Gastroesophageal sphincter (tissue), 4 donors: ENCODE data around the gene IGF2R. TPM values are rescaled to one million over a fixed set of nuclear protein-coding genes. Genes with fewer than 3 reads are reported as not detected.

ENCODE experiments used
- ATAC-seq: fragments of 150-250 bp; one replicate; pipeline ENCODE4 v1.9.1; 2016; ENCODE audit warnings: mild to moderate bottlenecking, moderate library complexity
- H3K27ac ChIP-seq, 4 donors: fragments of 200-600 bp; sonication (generic) in 3 of 4; 1 replicate in 3 of 4; 2 replicates in 1 of 4; pipeline ENCODE4 v1.5.1; 2016 to 2019
- H3K27me3 ChIP-seq: fragments of 200-600 bp; sonication (generic); one replicate; pipeline ENCODE4 v1.5.1; 2019
- H3K36me3 ChIP-seq, 2 donors: fragments of 200-600 bp; sonication (generic); one replicate each; pipeline ENCODE4 v1.5.1; 2019; ENCODE audit warnings: control low read depth in 1 of 2
- H3K4me1 ChIP-seq, 3 donors: fragments of 200-600 bp; sonication (generic); 1 replicate in 2 of 3; 2 replicates in 1 of 3; pipeline ENCODE4 v1.5.1; 2016 to 2019; ENCODE audit warnings: control low read depth in 2 of 3
- H3K4me3 ChIP-seq, 2 donors: fragments of 200-600 bp; sonication (generic); one replicate each; pipeline ENCODE4 v1.5.1; 2019; ENCODE audit warnings: mild to moderate bottlenecking in 1 of 2, moderate library complexity in 1 of 2
- H3K9me3 ChIP-seq, 3 donors: fragments of 200-600 bp; sonication (generic); one replicate each; pipeline ENCODE4 v1.5.1; 2017 to 2019; ENCODE audit warnings: control low read depth in 2 of 3
- CTCF ChIP-seq, 4 experiments: fragments of 200-600 bp in 2 of 4; fragments of 450-650 bp in 2 of 4; sonication (generic) in 1 of 4; IDR thresholded peaks; one replicate each; pipeline ENCODE4 v1.5.1; 2017 to 2019; ENCODE audit warnings: antibody characterized with exemption in 4 of 4, mild to moderate bottlenecking in 2 of 4, moderate library complexity in 2 of 4
- EP300 ChIP-seq: sonication (generic); formaldehyde crosslinking; IDR thresholded peaks from one replicate; pipeline ENCODE4 v1.6.1; 2017; ENCODE audit warnings: antibody characterized with exemption, mild to moderate bottlenecking
- POLR2A ChIP-seq, 2 donors: fragments of 450-650 bp; IDR thresholded peaks; one replicate each; pipeline ENCODE4 v1.6.1; 2017; ENCODE audit warnings: antibody characterized with exemption in 2 of 2, mild to moderate bottlenecking in 2 of 2, moderate library complexity in 1 of 2
- POLR2AphosphoS5 ChIP-seq: sonication (generic); formaldehyde crosslinking; IDR thresholded peaks from one replicate; pipeline ENCODE4 v1.6.1; 2017; ENCODE audit warnings: antibody characterized with exemption
- WGBS, 2 donors: methylation state at CpG; one replicate each; pipeline ENCODE4 v1.1.5; 2018; ENCODE audit warnings: low coverage in 1 of 2; 5-methylcytosine and 5-hydroxymethylcytosine counted together
- total RNA-seq, 4 donors: library from RNA; depleted of rRNA; stranded (reverse); fragments of >200 nt; gene quantifications; one replicate each; pipeline ENCODE4 v1.1.0, GENCODE V29; 2016

The IGF2R gene
- total RNA-seq, 4 donors from 2014 or later, result 47.9 to 81.3 (median 52.7) TPM

- WGBS, 2 donors, result no CpG with 5 or more reads among the region's 2 CpGs
- TF ChIP-seq POLR2AphosphoS5, result no peak
- TF ChIP-seq EP300, result no peak
- no peak for TF ChIP-seq POLR2A (IDR thresholded peaks at IDR 0.05)
- no peak for TF ChIP-seq CTCF (IDR thresholded peaks at IDR 0.05)
- H3K36me3 ChIP-seq, result peaks cover 0 to 100% of the 10 kb centered on the region in 2 donors
- H3K27ac ChIP-seq, result no peak overlapping the region
- no peaks in the 10 kb centered on the region for H3K9me3 ChIP-seq
- H3K4me1 ChIP-seq, result no peaks in the 10 kb centered on the region
- no peak for ATAC-seq
- no peak overlapping the region for H3K4me3 ChIP-seq
- H3K27me3 ChIP-seq, result no peaks in the 10 kb centered on the region
Observed at GRCh38 chr6:160070831-160071230, 101.9 kb downstream of the IGF2R start.

- TF ChIP-seq CTCF (IDR thresholded peaks at IDR 0.05) (peak in 1 of 4 experiments; percentile 10), POLR2AphosphoS5 (no peak)
- no peaks in the 10 kb centered on the region for H3K27me3 ChIP-seq
- no peaks in the 10 kb centered on the region for H3K9me3 ChIP-seq
- H3K27ac ChIP-seq, result no peak overlapping the region
- peaks cover 0 to 100% of the 10 kb centered on the region in 2 donors for H3K36me3 ChIP-seq
- ATAC-seq, result no peak
- no peak overlapping the region for H3K4me3 ChIP-seq
- 80 to 100% methylated on average over 1 to 7 of the region's 11 CpGs for WGBS, 2 donors
- H3K4me1 ChIP-seq, result no peaks in the 10 kb centered on the region
Observed at GRCh38 chr6:160071805-160072690, 103.2 kb downstream of the IGF2R start.

- H3K4me3 ChIP-seq, result no peak overlapping the region
- TF ChIP-seq EP300 (no peak), POLR2A (IDR thresholded peaks at IDR 0.05) (no peak), POLR2AphosphoS5 (no peak), CTCF (IDR thresholded peaks at IDR 0.05) (no peak)
- no peaks in the 10 kb centered on the region for H3K4me1 ChIP-seq
- WGBS, 2 donors, result 94% methylated on average over 8 of the region's 9 CpGs; no CpG with 5 or more reads in 1 of the 2 donors
- no peaks in the 10 kb centered on the region for H3K27me3 ChIP-seq
- ATAC-seq, result no peak
- H3K36me3 ChIP-seq, result peaks cover 0 to 100% of the 10 kb centered on the region in 2 donors
- H3K27ac ChIP-seq, result no peak overlapping the region
- no peaks in the 10 kb centered on the region for H3K9me3 ChIP-seq
Observed at GRCh38 chr6:160073272-160073671, 104.4 kb downstream of the IGF2R start.

- no peaks in the 10 kb centered on the region for H3K4me1 ChIP-seq
- TF ChIP-seq EP300, result no peak
- peaks cover 0 to 100% of the 10 kb centered on the region in 2 donors for H3K36me3 ChIP-seq
- no peak overlapping the region for H3K27ac ChIP-seq
- no peak for ATAC-seq
- no peaks in the 10 kb centered on the region for H3K27me3 ChIP-seq
- no peak overlapping the region for H3K4me3 ChIP-seq
- 90 to 93% methylated on average over 2 to 5 of the region's 5 CpGs for WGBS, 2 donors
- no peaks in the 10 kb centered on the region for H3K9me3 ChIP-seq
Observed at GRCh38 chr6:160076009-160076408, 107.1 kb downstream of the IGF2R start.

GRCh38 chr6:160077024-160077423, 108.1 kb downstream of the IGF2R start:
- no peak for ATAC-seq
- H3K27ac ChIP-seq, result no peak overlapping the region
- no peaks in the 10 kb centered on the region for H3K4me1 ChIP-seq
- TF ChIP-seq POLR2AphosphoS5, result no peak
- TF ChIP-seq POLR2A (IDR thresholded peaks at IDR 0.05), result no peak
- no peak for TF ChIP-seq EP300
- TF ChIP-seq CTCF (IDR thresholded peaks at IDR 0.05), result no peak
- no peak overlapping the region for H3K4me3 ChIP-seq
- WGBS, 2 donors, result 76 to 88% methylated on average over 4 to 5 of the region's 5 CpGs
- no peaks in the 10 kb centered on the region for H3K9me3 ChIP-seq
- H3K36me3 ChIP-seq, result peaks cover 0 to 100% of the 10 kb centered on the region in 2 donors
- H3K27me3 ChIP-seq, result no peaks in the 10 kb centered on the region
